GM18909 (cell line): ENCODE measurements around the gene ATF6B.

Experiments used
- ATAC-seq: cut with Tn5 transposase; IDR thresholded peaks from one replicate; pipeline ENCODE4 v1.9.1; 2021; ENCODE audit warnings: mild to moderate bottlenecking; ENCODE audit not compliant: unreplicated experiment, poor library complexity

ATF6B gene

DNA sequence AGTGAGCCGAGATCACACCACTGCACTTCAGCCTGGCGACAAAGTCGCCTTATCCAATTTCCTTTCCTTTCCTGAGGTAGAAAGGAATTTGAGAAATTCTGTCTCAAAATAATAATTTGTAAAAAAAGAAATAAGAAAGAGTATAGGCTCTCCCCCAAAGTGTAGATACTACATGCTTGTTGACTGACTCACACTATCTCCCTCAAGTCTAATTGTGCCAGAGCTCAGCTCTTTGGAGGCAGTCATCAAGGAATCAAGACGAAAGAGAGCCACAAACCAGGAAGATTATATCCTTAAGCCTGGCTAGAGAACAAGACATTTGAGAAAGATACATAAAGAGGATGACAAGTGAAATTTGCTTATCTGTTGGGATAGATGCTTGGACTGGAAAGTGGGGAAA lies 5.7 kb upstream of the ATF6B start:
- no peak for ATAC-seq

DNA sequence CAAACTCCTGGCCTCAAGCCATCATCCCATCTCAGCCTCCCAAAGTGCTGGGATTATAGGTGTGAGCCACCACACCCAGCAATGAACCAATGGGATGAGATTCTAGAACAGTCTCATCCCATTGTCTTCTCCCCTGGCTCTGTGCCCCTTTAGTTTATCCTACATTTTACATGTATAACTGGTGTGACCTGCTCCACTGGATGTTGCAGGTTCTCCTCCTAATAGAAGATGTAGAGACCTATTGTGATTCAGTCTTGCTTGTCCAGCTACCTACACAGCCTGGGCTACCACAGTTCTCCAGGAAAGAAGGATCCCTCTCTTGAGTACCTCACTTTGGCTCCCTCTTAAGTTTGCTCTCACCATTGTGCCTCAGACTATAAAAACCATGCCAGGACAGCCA lies 4.1 kb upstream of the ATF6B start:
- ATAC-seq, result no peak

DNA sequence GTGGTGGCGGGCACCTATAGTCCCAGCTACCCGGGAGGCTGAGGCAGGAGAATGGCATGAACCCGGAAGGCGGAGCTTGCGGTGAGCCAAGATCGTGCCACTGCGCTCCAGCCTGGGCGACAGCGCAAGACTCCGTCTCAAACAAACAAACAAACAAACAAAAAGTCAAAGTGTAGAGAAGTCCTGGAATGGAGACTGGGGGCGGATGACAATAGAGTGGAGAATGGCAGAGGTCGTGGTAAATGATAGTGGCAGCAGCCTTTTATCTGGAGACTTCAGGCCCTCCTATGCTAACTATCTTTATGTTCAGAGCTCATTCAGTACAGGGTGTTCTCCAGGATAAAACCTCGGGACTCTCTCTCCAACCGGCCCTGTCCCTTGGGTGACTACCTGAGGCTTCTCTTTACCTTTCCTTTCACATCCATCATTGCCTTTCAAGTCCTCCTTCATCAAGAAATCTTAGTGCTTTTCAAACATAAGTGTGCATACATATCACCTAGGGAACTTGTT lies 3.4 kb upstream of the ATF6B start:
- ATAC-seq, result no peak

DNA sequence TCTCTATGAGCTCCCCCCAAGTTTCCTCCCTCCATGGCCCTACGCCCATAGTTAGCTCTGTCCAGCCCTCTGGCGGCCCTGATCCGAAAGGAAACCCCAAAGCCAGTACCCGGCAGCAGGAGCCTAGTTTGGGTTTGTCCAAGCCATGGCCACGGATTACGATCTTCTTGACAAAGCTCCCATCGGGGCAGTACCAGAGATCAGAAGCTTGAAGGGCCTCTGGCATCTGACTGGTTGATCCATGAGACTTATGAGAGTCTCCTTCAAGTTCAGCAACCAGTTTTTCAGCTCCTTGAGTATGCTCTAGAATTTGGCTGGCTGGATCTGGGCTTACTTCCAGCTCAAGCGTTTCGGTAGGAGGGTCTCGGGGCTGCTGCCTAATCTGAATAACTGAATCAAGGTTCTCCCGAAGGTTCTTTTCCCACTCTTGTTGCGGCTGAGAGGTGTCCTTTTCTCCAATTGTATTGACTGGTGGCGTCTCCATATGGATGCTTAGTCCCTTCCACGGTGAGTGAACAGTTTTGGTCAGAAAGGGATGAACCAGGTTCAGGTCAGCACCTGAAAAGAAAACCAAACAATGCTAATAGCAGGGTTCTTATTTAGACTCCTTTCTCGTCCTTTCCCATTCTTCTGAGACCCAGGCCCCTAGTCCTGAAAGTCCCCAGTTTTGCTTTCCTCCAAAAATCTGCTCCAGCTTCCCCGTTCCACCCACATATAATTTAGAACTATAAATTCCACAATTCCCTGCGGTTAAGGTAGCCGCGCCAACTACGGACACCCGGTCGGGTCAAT lies 1.4 kb upstream of the ATF6B start:
- no peak for ATAC-seq

GRCh38 chr6:32128751-32129296 lies 778 bp upstream of the ATF6B start:
- no peak for ATAC-seq

DNA sequence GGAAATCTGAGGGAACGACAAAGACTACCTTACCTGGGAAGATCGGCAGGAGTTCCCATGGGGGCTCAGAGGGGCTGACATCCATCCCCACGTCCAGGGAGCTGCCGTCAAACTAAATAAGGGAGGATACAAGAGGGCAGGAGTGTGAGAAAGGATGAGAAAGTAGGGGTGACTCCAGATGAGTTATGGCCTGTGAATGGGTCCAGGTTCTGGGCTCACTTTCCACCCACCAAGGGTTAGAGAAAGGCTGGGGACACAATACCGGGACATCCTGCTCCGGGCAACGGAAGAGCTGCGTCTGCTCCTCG lies 683 bp downstream of the ATF6B start:
- ATAC-seq, result no peak

- no peak for ATAC-seq
These were observed 1.2 kb downstream of the ATF6B start for GRCh38 chr6:32126880-32127279.

GRCh38 chr6:32123681-32124080 lies 4.4 kb downstream of the ATF6B start:
- ATAC-seq, result no peak

DNA sequence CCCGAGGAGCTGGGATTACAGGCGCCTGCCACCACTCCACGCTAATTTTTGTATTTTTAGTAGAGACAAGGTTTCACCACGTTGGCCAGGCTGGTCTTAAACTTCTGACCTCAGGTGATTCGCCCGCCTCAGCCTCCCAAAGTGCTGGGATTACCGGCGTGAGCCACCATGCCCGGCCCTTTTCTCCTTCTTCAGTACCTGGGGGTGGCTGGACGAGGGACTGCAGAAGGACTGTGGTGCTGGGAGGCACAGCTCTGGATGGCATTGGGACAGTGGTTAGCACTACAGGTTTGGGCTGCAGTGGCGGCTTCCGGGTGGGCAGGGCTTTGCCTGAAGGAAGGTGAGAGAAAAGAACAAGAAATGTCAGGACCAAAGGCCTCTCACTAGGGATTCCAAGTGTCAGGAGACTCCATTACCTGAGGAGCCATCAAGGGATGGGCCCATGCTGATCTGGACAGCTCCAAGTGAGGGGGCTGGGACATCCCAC lies 7.4 kb downstream of the ATF6B start:
- no peak for ATAC-seq

GRCh38 chr6:32118782-32119628 lies 9.0 kb downstream of the ATF6B start:
- ATAC-seq, result no peak

DNA sequence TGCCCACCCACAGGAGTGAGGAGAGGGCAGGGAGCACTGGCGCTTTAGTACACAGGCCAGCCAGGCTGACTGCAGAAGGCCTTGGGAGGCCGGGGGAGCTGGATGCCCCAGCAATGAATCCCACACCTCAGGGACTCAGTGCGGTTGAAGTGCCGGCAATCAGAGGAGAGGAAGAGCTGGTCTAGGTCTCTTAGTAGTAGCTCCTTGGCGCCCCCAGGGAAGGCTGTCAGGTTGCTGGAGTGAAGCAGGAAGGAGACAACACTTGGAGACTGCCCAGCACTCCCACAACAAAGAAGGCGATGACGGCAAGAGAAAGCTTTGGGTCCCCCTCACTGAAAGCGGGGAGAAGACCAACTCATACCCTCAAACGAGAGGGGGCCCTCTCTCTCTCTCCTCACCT lies 10.6 kb downstream of the ATF6B start:
- no peak for ATAC-seq

DNA sequence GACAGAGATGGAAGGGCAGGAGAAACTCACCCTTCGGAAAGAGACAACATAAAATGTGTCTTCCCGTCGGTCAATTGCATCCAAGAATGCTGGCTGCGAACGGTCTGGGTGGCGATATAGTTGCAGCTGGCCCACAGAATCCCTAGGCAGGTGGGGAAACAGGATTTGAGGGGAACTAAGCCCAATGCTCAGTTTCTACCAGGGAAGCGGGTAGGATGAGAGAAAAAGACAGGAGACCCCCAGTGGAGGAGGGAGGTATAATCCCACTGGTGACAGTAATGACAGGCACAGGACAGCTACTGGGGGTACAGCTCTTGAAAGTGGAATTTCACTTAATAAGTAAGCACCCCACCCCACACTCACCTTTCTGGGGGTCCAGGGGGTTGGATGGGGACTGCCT lies 11.4 kb downstream of the ATF6B start:
- ATAC-seq, result no peak

DNA sequence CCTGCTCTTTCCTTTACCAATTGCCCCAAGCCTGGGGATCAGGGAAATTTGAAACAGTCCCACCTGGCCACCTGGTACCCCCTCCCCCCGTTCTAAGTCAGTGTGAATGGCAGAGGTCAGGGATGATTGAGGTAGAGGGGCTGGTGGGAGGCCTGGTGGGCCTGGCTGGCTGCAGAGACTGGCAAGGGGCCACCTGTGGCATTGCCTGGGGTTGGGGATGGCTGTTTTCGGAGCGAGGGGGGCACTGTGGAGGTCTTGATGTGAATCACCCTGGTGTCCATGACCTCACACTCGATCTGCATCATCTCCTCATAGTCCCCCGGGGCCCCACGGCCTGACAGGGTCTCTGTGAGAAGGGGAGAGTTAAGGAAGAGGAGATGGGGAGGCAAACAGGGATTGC lies 12.4 kb downstream of the ATF6B start:
- no peak for ATAC-seq

DNA sequence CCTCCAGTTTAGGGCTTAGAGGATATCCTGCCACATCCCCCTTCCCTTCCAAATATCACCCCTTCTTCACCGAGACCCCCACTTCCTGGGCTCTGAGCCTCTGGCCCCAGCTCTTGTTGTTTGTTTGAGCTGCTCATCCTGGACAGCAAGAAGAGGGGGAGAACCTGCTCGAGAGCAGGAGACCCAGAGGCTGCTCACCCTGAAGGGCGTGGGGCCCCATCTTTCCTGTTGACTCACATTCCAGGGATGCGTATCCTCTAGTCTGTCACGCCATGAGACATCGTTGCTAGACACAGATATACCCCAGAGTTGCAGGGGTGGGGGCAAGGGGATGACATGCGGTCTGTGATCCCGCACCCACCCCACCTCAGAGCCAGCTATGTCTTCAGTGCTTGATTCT lies 13.2 kb downstream of the ATF6B start:
- no peak for ATAC-seq

- no peak for ATAC-seq
These were observed 14.4 kb downstream of the ATF6B start for GRCh38 chr6:32113386-32114352.

DNA sequence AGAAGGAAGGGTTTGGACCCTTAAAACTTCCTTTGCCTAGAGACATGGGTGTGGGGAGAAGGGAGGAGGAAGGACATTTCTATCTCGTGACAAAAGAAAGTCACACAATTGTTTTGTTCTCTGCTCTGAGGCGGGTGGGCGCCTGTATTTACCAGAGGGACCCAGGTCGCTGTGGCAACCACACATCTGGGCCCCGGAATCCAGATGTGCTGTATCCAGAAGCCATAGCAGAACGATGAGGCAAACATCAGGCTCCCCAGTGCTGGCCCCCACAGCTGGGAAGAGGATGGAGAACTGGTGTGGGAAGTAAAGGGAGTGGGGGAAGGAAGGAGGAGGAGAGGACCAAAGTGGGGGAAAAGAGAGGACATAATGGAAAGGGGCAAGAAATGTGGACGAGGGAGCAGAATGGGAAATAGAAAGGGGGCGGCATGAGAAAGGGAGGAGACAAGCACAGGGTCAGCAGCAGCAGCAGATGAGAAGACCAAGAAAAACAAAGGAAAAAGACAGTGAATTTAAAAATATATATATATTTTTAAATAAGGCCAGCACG lies 15.5 kb downstream of the ATF6B start:
- ATAC-seq, result no peak

- no peak for ATAC-seq
These were observed 16.5 kb downstream of the ATF6B start for GRCh38 chr6:32111424-32112066.

DNA sequence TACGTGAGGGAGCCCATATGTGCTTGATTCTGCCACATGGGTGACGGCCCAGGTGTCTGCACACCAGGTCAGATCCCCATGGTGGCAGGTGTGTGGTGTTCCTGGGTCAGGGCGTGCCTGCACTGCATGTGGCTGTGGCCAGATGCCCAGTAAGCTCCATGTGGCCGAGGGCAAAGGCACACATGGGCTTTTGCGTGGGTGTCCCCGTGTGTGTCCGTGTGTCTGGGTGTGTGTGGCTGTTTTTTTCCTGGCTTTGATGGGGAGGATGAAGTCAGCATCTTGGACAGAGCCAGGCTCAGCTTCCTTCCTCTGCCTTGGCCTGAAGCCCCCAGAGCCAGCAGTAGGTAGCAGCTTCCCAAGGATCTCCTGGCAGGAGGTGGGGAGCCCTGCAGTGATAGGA lies 17.4 kb downstream of the ATF6B start:
- ATAC-seq, result no peak

- no peak for ATAC-seq
These were observed 18.3 kb downstream of the ATF6B start for GRCh38 chr6:32109765-32110160.
